ENCODE measurements around the gene FAF1.

DNA sequence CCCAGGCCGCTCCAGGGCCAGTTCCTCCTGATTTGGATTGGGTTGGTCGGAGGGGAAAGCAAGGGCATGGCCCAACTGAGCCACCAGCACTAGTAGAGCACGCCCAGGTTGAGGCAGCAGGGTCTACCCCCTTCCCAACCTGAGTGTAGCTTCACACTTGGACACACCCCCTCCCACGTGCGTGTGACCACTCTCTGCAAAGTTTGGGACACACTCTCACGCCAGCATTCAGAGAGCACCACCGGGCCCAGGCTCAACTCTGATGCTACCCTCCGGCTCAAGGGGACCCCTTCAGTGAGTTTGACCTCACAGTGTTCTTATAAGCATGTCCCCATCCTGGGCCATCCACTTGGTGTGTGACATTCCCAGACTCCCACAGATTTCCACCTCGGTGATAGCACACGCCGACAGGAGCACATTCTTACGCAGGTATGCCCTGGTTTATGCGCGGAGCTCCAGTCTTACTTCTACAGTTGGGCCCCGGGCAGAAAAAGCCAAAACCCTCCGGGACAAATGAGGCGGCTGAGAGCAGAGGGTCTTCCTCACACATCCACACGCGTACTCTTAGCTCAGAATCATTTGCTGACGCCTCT, 533.9 kb downstream of the FAF1 start:
- TF ChIP-seq, protein P1, sequence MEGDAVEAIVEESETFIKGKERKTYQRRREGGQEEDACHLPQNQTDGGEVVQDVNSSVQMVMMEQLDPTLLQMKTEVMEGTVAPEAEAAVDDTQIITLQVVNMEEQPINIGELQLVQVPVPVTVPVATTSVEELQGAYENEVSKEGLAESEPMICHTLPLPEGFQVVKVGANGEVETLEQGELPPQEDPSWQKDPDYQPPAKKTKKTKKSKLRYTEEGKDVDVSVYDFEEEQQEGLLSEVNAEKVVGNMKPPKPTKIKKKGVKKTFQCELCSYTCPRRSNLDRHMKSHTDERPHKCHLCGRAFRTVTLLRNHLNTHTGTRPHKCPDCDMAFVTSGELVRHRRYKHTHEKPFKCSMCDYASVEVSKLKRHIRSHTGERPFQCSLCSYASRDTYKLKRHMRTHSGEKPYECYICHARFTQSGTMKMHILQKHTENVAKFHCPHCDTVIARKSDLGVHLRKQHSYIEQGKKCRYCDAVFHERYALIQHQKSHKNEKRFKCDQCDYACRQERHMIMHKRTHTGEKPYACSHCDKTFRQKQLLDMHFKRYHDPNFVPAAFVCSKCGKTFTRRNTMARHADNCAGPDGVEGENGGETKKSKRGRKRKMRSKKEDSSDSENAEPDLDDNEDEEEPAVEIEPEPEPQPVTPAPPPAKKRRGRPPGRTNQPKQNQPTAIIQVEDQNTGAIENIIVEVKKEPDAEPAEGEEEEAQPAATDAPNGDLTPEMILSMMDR (IDR thresholded peaks at IDR 0.05) = no peak
- no peak for TF ChIP-seq POLR2A (IDR thresholded peaks at IDR 0.05)

Data from ovary (tissue), 3 donors.